Ramos (cell line): ENCODE measurements around the gene PCDHAC2.

Experiments
- in situ Hi-C: fragments of 300-500 bp; cut with MboI; formaldehyde crosslinking; loops from one replicate; pipeline ENCODE4 v1.14.3; 2022; ENCODE audit warnings: low sequenced_read_pairs; ENCODE audit not compliant: unreplicated experiment

PCDHAC2 gene

GRCh38 chr5:140986117-140986521 is 19.8 kb downstream of the PCDHAC2 start:
- in situ Hi-C loops, result no loop called here

- in situ Hi-C loops, result no loop called here
Measured at GRCh38 chr5:140988100-140988499, 21.8 kb downstream of the PCDHAC2 start.

- in situ Hi-C loops, result no loop called here
Measured at GRCh38 chr5:140988608-140989007, 22.3 kb downstream of the PCDHAC2 start.

- in situ Hi-C loops, result no loop called here
Measured at GRCh38 chr5:140989254-140990020, 23.2 kb downstream of the PCDHAC2 start.

- in situ Hi-C loops, result no loop called here
Measured at GRCh38 chr5:140992828-140993227, 26.6 kb downstream of the PCDHAC2 start.

- in situ Hi-C loops, result no loop called here
Measured at GRCh38 chr5:140996060-140996459, 29.8 kb downstream of the PCDHAC2 start.

GRCh38 chr5:140998921-140999410 is 32.7 kb downstream of the PCDHAC2 start:
- in situ Hi-C loops, result no loop called here

- in situ Hi-C loops, result no loop called here
Measured at GRCh38 chr5:141001446-141001843, 35.2 kb downstream of the PCDHAC2 start.

GRCh38 chr5:141001844-141002604 is 35.7 kb downstream of the PCDHAC2 start:
- in situ Hi-C loops, result no loop called here

- in situ Hi-C loops, result no loop called here
Measured at GRCh38 chr5:141002605-141002965, 36.3 kb downstream of the PCDHAC2 start.

GRCh38 chr5:141003031-141003430 is 36.8 kb downstream of the PCDHAC2 start:
- in situ Hi-C loops, result no loop called here

- in situ Hi-C loops, result no loop called here
Measured at GRCh38 chr5:141003791-141004611, 37.7 kb downstream of the PCDHAC2 start.

GRCh38 chr5:141007791-141008190 is 41.5 kb downstream of the PCDHAC2 start:
- in situ Hi-C loops, result no loop called here

GRCh38 chr5:141010047-141010793 is 43.9 kb downstream of the PCDHAC2 start:
- in situ Hi-C loops, result no loop called here

GRCh38 chr5:141017943-141018342 is 51.7 kb downstream of the PCDHAC2 start:
- in situ Hi-C loops, result no loop called here
